Thyroid gland (tissue), 4 donors: ENCODE data around the gene LETM1. TPM values are rescaled to one million over a fixed set of nuclear protein-coding genes. Genes with fewer than 3 reads are reported as not detected.

Experiments used
- DNase-seq, 2 donors: peaks; one replicate each; pipeline ENCODE4 v3.0.0-alpha.2; 2019
- H3K27ac ChIP-seq, 3 donors: fragments of 200-600 bp; sonication (generic); 1 replicate in 2 of 3; 2 replicates in 1 of 3; pipeline ENCODE4 v1.5.1; 2016 to 2019; ENCODE audit warnings: mild to moderate bottlenecking in 1 of 3, moderate library complexity in 1 of 3
- H3K27me3 ChIP-seq: fragments of 200-600 bp; sonication (generic); one replicate; pipeline ENCODE4 v1.5.1; 2019
- H3K36me3 ChIP-seq, 2 donors: fragments of 200-600 bp; sonication (generic); one replicate each; pipeline ENCODE4 v1.5.1; 2016 to 2019
- H3K4me1 ChIP-seq, 2 donors: fragments of 200-600 bp; sonication (generic); one replicate each; pipeline ENCODE4 v1.5.1; 2017 to 2019
- H3K4me3 ChIP-seq, 3 donors: fragments of 200-600 bp; sonication (generic); replicated peaks in 1 of 3; 1 replicate in 2 of 3; 2 replicates in 1 of 3; pipeline ENCODE4 v1.5.1; 2016; ENCODE audit warnings: mild to moderate bottlenecking in 1 of 3
- H3K9me3 ChIP-seq: fragments of 200-600 bp; sonication (generic); one replicate; pipeline ENCODE4 v1.5.1; 2017
- POLR2A ChIP-seq, 2 donors: fragments of 450-650 bp; IDR thresholded peaks; one replicate each; pipeline ENCODE4 v1.6.1; 2017; ENCODE audit warnings: antibody characterized with exemption in 2 of 2, mild to moderate bottlenecking in 2 of 2, moderate library complexity in 1 of 2
- WGBS, 2 donors: methylation state at CpG; one replicate each; pipeline ENCODE4 v1.1.5; 2017; 5-methylcytosine and 5-hydroxymethylcytosine counted together
- intact Hi-C: fragments of 100-400 bp; cut with DNase I; formaldehyde crosslinking; loops from one replicate; pipeline ENCODE4 v1.15.1; 2023
- total RNA-seq, 4 donors: library from RNA; depleted of rRNA; stranded (reverse); fragments of >200 nt; gene quantifications; one replicate each; pipeline ENCODE4 v1.2.3, GENCODE V29; 2016
- TF ChIP-seq, protein P1 (sequence below), 6 experiments: fragments of 200-600 bp in 3 of 6; fragments of 450-650 bp in 3 of 6; sonication (generic) in 3 of 6; IDR thresholded peaks; one replicate each; pipeline ENCODE4 v1.5.1; 2016 to 2019; ENCODE audit warnings: antibody characterized with exemption in 6 of 6, mild to moderate bottlenecking in 2 of 6, inconsistent platforms in 1 of 6, moderate library complexity in 1 of 6

LETM1 gene
- total RNA-seq, 4 donors from 2014 or later = 30.1 to 58.4 (median 49.0) TPM

DNA sequence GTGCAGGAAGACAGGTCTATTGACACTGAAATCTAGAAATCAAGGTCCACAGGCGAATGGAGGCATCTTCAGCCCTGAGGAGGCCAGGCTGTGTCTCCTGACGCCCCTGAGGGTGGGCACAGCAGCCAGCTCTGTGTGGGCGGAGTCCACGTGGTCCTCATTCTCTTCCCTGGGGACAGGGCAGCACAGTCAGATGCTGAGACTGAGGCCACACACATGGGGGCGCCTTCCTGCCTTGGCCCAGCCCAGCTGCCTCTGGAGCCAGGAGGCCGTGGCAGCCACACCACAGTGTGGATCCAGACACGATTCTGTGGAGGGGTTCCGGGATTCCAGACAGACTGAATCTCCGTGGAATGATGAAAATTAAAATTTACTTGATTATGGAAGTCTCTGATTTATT lies 42.0 kb downstream of the LETM1 start:
- H3K4me3 ChIP-seq = no peak overlapping the region

DNA sequence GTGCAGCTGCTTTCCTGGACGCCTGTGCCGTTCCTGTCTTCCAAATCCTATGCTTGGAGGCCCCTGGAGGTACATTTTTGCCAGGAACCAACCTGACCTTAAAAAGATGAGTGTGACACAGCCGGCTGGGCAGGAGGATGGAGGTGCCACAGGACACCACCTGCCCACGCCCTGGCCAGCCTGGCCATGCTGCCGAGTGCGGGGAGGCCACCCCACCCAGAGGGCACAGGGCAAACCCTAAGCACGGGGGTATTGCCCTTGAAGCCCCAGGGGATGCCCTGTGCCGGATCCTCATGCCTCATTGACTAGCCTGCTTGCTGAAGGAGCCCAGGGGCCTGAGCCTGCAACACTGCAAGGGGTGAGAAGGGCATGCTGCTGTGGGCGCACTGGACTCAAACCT lies 42.7 kb downstream of the LETM1 start:
- Histone ChIP-seq H3K4me3 (no peak overlapping the region), H3K27me3 (no peaks in the 10 kb centered on the region), H3K4me1 (no peaks in the 10 kb centered on the region), H3K27ac (no peak overlapping the region), H3K36me3 (peaks cover 33 to 38% of the 10 kb centered on the region in 2 donors), H3K9me3 (no peaks in the 10 kb centered on the region)
- DNase-seq = no peak
- no peak for TF ChIP-seq POLR2A (IDR thresholded peaks at IDR 0.05)
- 78 to 86% methylated on average over 9 of the region's 9 CpGs for WGBS, 2 donors
- intact Hi-C loops = loop anchor here (10.0 kb wide), 1 partner anchor 82 kb away; no protein-coding TSS in a partner anchor

More for the DNA sequence above, 42.0 kb downstream of the LETM1 start:
- no peaks in the 10 kb centered on the region for H3K9me3 ChIP-seq
- no peaks in the 10 kb centered on the region for H3K4me1 ChIP-seq
- H3K36me3 ChIP-seq = peaks cover 39 to 45% of the 10 kb centered on the region in 2 donors
- no peak overlapping the region for H3K27ac ChIP-seq
- WGBS, 2 donors = 54 to 62% methylated on average over 3 to 9 of the region's 9 CpGs
- no peak for DNase-seq
- intact Hi-C loops = loop anchor here (10.0 kb wide), 1 partner anchor 81 kb away; no protein-coding TSS in a partner anchor
- H3K27me3 ChIP-seq = no peaks in the 10 kb centered on the region
- TF ChIP-seq, protein P1, sequence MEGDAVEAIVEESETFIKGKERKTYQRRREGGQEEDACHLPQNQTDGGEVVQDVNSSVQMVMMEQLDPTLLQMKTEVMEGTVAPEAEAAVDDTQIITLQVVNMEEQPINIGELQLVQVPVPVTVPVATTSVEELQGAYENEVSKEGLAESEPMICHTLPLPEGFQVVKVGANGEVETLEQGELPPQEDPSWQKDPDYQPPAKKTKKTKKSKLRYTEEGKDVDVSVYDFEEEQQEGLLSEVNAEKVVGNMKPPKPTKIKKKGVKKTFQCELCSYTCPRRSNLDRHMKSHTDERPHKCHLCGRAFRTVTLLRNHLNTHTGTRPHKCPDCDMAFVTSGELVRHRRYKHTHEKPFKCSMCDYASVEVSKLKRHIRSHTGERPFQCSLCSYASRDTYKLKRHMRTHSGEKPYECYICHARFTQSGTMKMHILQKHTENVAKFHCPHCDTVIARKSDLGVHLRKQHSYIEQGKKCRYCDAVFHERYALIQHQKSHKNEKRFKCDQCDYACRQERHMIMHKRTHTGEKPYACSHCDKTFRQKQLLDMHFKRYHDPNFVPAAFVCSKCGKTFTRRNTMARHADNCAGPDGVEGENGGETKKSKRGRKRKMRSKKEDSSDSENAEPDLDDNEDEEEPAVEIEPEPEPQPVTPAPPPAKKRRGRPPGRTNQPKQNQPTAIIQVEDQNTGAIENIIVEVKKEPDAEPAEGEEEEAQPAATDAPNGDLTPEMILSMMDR (IDR thresholded peaks at IDR 0.05) = no peak
- TF ChIP-seq POLR2A (IDR thresholded peaks at IDR 0.05) = no peak

DNA sequence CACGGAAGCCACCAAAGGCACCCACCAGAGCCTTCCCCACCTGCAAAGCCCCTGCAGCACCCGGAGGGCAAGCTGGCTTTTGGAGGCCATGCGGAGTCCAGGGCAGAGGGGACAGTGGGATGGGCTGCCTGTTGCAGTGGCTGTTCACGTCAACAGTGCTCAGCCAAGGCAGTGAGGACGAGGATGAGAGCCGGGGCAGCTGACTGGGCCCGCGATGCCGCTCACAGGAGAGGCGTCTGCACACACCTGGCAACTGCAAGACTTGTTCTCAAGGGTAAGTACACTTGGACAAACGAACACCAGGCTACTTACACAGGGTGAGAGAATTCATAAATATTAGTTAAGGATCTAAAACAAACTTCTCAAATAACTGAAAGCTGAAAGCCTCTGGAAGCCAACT lies 43.2 kb downstream of the LETM1 start:
- no peak overlapping the region for H3K4me3 ChIP-seq
- no peak for DNase-seq
- H3K27ac ChIP-seq = no peak overlapping the region
- peaks cover 29 to 33% of the 10 kb centered on the region in 2 donors for H3K36me3 ChIP-seq
- no peaks in the 10 kb centered on the region for H3K27me3 ChIP-seq
- H3K4me1 ChIP-seq = no peaks in the 10 kb centered on the region
- 83 to 86% methylated on average over 11 of the region's 11 CpGs for WGBS, 2 donors
- intact Hi-C loops = loop anchor here (10.0 kb wide), 1 partner anchor 82 kb away; no protein-coding TSS in a partner anchor
- TF ChIP-seq POLR2A (IDR thresholded peaks at IDR 0.05) = no peak
- TF ChIP-seq, protein P1 (IDR thresholded peaks at IDR 0.05) = no peak
- H3K9me3 ChIP-seq = no peaks in the 10 kb centered on the region

- Histone ChIP-seq H3K27me3 (no peaks in the 10 kb centered on the region), H3K36me3 (peaks cover 20 to 23% of the 10 kb centered on the region in 2 donors), H3K4me3 (no peak overlapping the region), H3K27ac (no peak overlapping the region), H3K9me3 (no peaks in the 10 kb centered on the region), H3K4me1 (no peaks in the 10 kb centered on the region)
- TF ChIP-seq POLR2A (IDR thresholded peaks at IDR 0.05) = no peak
- TF ChIP-seq, protein P1 (IDR thresholded peaks at IDR 0.05) = no peak
- intact Hi-C loops = loop anchor here (10.0 kb wide), 1 partner anchor 84 kb away; no protein-coding TSS in a partner anchor
- DNase-seq = no peak
- WGBS, 2 donors = 100% methylated on average over 1 of the region's 10 CpGs; no CpG with 5 or more reads in 1 of the 2 donors
Observed at GRCh38 chr4:1810765-1811164, 45.2 kb downstream of the LETM1 start.

- Histone ChIP-seq H3K27ac (no peak overlapping the region), H3K4me1 (no peaks in the 10 kb centered on the region), H3K9me3 (no peaks in the 10 kb centered on the region), H3K27me3 (no peaks in the 10 kb centered on the region), H3K36me3 (peaks cover 11 to 15% of the 10 kb centered on the region in 2 donors), H3K4me3 (no peak overlapping the region)
- no peak for TF ChIP-seq POLR2A (IDR thresholded peaks at IDR 0.05)
- TF ChIP-seq, protein P1 (IDR thresholded peaks at IDR 0.05) = peak; percentile 56 to 82 (median 70)
- peak; percentile 54 to 56 for DNase-seq
- 46 to 69% methylated on average over 2 to 5 of the region's 15 CpGs for WGBS, 2 donors
- intact Hi-C loops = loop anchor here (5.0 to 10.0 kb wide), 2 partner anchors 63 to 85 kb away; no protein-coding TSS in a partner anchor
Observed at GRCh38 chr4:1809754-1810502, 46.0 kb downstream of the LETM1 start.
